GM19238 (cell line): ENCODE measurements around the gene XXYLT1.

Experiments used
- DNase-seq: peaks from one replicate; pipeline ENCODE4 v3.0.0; 2011; ENCODE audit warnings: low spot score; ENCODE audit not compliant: insufficient read length

The XXYLT1 gene

GRCh38 chr3:195267096-195267495 is 3.9 kb downstream of the XXYLT1 start:
- DNase-seq = no peak

GRCh38 chr3:195266428-195266827 is 4.5 kb downstream of the XXYLT1 start:
- DNase-seq = no peak

- DNase-seq = no peak
These were observed 5.5 kb downstream of the XXYLT1 start for GRCh38 chr3:195265363-195265976.

GRCh38 chr3:195263925-195264600 is 6.9 kb downstream of the XXYLT1 start:
- DNase-seq = no peak

- DNase-seq = no peak
These were observed 7.6 kb downstream of the XXYLT1 start for GRCh38 chr3:195263193-195263924.

GRCh38 chr3:195261925-195262324 is 9.0 kb downstream of the XXYLT1 start:
- no peak for DNase-seq

GRCh38 chr3:195260280-195260905 is 10.6 kb downstream of the XXYLT1 start:
- DNase-seq = no peak

- peak; percentile 95 for DNase-seq
These were observed 11.3 kb downstream of the XXYLT1 start for GRCh38 chr3:195259475-195260279.

GRCh38 chr3:195259154-195259474 is 11.8 kb downstream of the XXYLT1 start:
- no peak for DNase-seq

- DNase-seq = no peak
These were observed 12.4 kb downstream of the XXYLT1 start for GRCh38 chr3:195258449-195259153.

- no peak for DNase-seq
These were observed 13.2 kb downstream of the XXYLT1 start for GRCh38 chr3:195257454-195258448.

GRCh38 chr3:195256639-195257453 is 14.1 kb downstream of the XXYLT1 start:
- no peak for DNase-seq

GRCh38 chr3:195255571-195256501 is 15.1 kb downstream of the XXYLT1 start:
- DNase-seq = no peak

- DNase-seq = no peak
These were observed 15.8 kb downstream of the XXYLT1 start for GRCh38 chr3:195255176-195255500.

GRCh38 chr3:195254454-195255175 is 16.3 kb downstream of the XXYLT1 start:
- DNase-seq = no peak

- DNase-seq = no peak
These were observed 17.0 kb downstream of the XXYLT1 start for GRCh38 chr3:195253923-195254432.
